Peyer's patch (tissue), 4 donors: Measurements from ENCODE around the gene PDE4B.

Experiments used
- POLR2A ChIP-seq, 2 donors: fragments of 450-650 bp; IDR thresholded peaks; one replicate each; pipeline ENCODE4 v1.5.1; 2017; ENCODE audit warnings: antibody characterized with exemption in 2 of 2, mild to moderate bottlenecking in 2 of 2, moderate library complexity in 2 of 2
- TF ChIP-seq, protein P1 (sequence below), 6 experiments: fragments of 450-650 bp in 4 of 6; fragments of 200-600 bp in 2 of 6; sonication (generic) in 1 of 6; IDR thresholded peaks; one replicate each; pipeline ENCODE4 v1.5.1; 2017 to 2019; ENCODE audit warnings: antibody characterized with exemption in 6 of 6, mild to moderate bottlenecking in 3 of 6, moderate library complexity in 1 of 6

GRCh38 chr1:66226985-66227384 lies 434.3 kb downstream of the PDE4B start:
- TF ChIP-seq, protein P1, sequence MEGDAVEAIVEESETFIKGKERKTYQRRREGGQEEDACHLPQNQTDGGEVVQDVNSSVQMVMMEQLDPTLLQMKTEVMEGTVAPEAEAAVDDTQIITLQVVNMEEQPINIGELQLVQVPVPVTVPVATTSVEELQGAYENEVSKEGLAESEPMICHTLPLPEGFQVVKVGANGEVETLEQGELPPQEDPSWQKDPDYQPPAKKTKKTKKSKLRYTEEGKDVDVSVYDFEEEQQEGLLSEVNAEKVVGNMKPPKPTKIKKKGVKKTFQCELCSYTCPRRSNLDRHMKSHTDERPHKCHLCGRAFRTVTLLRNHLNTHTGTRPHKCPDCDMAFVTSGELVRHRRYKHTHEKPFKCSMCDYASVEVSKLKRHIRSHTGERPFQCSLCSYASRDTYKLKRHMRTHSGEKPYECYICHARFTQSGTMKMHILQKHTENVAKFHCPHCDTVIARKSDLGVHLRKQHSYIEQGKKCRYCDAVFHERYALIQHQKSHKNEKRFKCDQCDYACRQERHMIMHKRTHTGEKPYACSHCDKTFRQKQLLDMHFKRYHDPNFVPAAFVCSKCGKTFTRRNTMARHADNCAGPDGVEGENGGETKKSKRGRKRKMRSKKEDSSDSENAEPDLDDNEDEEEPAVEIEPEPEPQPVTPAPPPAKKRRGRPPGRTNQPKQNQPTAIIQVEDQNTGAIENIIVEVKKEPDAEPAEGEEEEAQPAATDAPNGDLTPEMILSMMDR (IDR thresholded peaks at IDR 0.05), result no peak
- TF ChIP-seq POLR2A (IDR thresholded peaks at IDR 0.05), result no peak
